NK-92 (cell line): ENCODE results near the gene MLLT6.

Source experiments
- DNase-seq: peaks from one replicate; lab custom pipeline; 2025; ENCODE audit not compliant: unreplicated experiment; lab: John Stamatoyannopoulos, UW

MLLT6 gene

GRCh38 chr17:38761612-38762011 lies 56.5 kb downstream of the MLLT6 start:
- DNase-seq, result no peak

GRCh38 chr17:38762231-38762630 lies 57.2 kb downstream of the MLLT6 start:
- DNase-seq, result no peak

GRCh38 chr17:38766341-38766740 lies 61.3 kb downstream of the MLLT6 start:
- DNase-seq, result no peak

GRCh38 chr17:38768417-38768816 lies 63.3 kb downstream of the MLLT6 start:
- no peak for DNase-seq

- DNase-seq, result no peak
Observed at GRCh38 chr17:38773258-38773657, 68.2 kb downstream of the MLLT6 start.

- DNase-seq, result no peak
Observed at GRCh38 chr17:38777641-38778250, 72.7 kb downstream of the MLLT6 start.
